Esophagus muscularis mucosa (tissue), 4 donors: ENCODE data around the gene ZNF292. TPM values are rescaled to one million over a fixed set of nuclear protein-coding genes. Genes with fewer than 3 reads are reported as not detected.

Experiments
- DNase-seq: peaks from one replicate; pipeline ENCODE4 v3.0.0-alpha.2; 2017; ENCODE audit errors: extremely low spot score
- H3K27ac ChIP-seq, 4 donors: fragments of 200-600 bp; sonication (generic); replicated peaks in 1 of 4; 1 replicate in 3 of 4; 2 replicates in 1 of 4; pipeline ENCODE4 v1.5.1; 2016 to 2019; ENCODE audit warnings: mild to moderate bottlenecking in 1 of 4
- H3K27me3 ChIP-seq, 4 donors: fragments of 200-600 bp; sonication (generic); one replicate each; pipeline versions ENCODE4 v1.5.1 to v1.6.0; 2016 to 2019
- H3K36me3 ChIP-seq, 4 donors: fragments of 200-600 bp; sonication (generic); one replicate each; pipeline ENCODE4 v1.5.1; 2016 to 2019
- H3K4me1 ChIP-seq, 4 donors: fragments of 200-600 bp; sonication (generic); one replicate each; pipeline ENCODE4 v1.5.1; 2016 to 2019
- H3K4me3 ChIP-seq, 4 donors: fragments of 200-600 bp; sonication (generic); 1 replicate in 2 of 4; 2 replicates in 2 of 4; pipeline ENCODE4 v1.5.1; 2016 to 2019; ENCODE audit warnings: mild to moderate bottlenecking in 4 of 4, moderate library complexity in 1 of 4
- H3K9me3 ChIP-seq, 4 donors: fragments of 200-600 bp; sonication (generic); 1 replicate in 3 of 4; 2 replicates in 1 of 4; pipeline ENCODE4 v1.5.1; 2016 to 2019
- EP300 ChIP-seq: sonication (generic); formaldehyde crosslinking; IDR thresholded peaks from one replicate; pipeline ENCODE4 v1.6.1; 2017; ENCODE audit warnings: antibody characterized with exemption
- POLR2A ChIP-seq: fragments of 450-650 bp; IDR thresholded peaks from one replicate; pipeline ENCODE4 v1.6.1; 2017; ENCODE audit warnings: antibody characterized with exemption, moderate library complexity, mild to moderate bottlenecking, low read depth
- POLR2AphosphoS5 ChIP-seq, 2 donors: sonication (generic); formaldehyde crosslinking; IDR thresholded peaks; one replicate each; pipeline ENCODE4 v1.6.1; 2017; ENCODE audit warnings: antibody characterized with exemption in 2 of 2
- WGBS: methylation state at CpG from one replicate; pipeline ENCODE4 v1.1.5; 2018; 5-methylcytosine and 5-hydroxymethylcytosine counted together
- intact Hi-C: fragments of 100-400 bp; cut with DNase I; formaldehyde crosslinking; loops from one replicate; pipeline ENCODE4 v1.15.1; 2023
- total RNA-seq, 4 donors: library from RNA; depleted of rRNA; stranded (reverse); fragments of >200 nt; gene quantifications; one replicate each; pipeline versions ENCODE4 v1.1.0 to v1.2.1, GENCODE V29; 2016
- TF ChIP-seq, protein P1 (sequence below), 3 experiments: fragments of 200-600 bp in 2 of 3; fragments of 450-650 bp in 1 of 3; sonication (generic) in 2 of 3; IDR thresholded peaks; one replicate each; pipeline ENCODE4 v1.5.1; 2017 to 2019; ENCODE audit warnings: antibody characterized with exemption in 3 of 3, mild to moderate bottlenecking in 2 of 3, moderate library complexity in 1 of 3

ZNF292 gene
- total RNA-seq, 4 donors from 2014 or later, result 28.3 to 44.9 (median 32.2) TPM

DNA sequence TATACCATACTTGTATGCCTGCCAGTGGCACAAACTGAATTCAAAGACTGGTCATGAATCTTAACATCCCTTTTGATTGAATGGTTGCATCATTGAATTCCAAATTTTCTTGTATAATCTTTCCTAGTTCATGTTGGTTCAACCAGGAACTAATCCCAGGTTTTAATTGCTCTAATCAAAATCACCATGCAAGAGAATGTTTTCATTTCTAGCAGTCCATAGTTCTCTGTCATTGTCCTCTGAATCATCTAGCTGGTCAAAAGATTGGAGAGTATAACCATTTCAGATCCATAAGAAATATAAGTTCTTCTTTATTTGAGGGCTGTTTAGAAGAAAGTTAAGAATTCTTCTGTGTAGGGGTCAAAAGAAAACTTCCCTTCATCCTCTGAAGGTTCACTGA, 57.2 kb downstream of the ZNF292 start:
- Histone ChIP-seq H3K27ac (no peak overlapping the region), H3K4me3 (no peak overlapping the region), H3K27me3 (no peaks in the 10 kb centered on the region), H3K36me3 (peaks cover 0 to 13% (median 3%) of the 10 kb centered on the region in 4 donors), H3K9me3 (no peaks in the 10 kb centered on the region), H3K4me1 (peaks cover 16 to 50% (median 38%) of the 10 kb centered on the region in 4 donors)
- TF ChIP-seq, protein P1, sequence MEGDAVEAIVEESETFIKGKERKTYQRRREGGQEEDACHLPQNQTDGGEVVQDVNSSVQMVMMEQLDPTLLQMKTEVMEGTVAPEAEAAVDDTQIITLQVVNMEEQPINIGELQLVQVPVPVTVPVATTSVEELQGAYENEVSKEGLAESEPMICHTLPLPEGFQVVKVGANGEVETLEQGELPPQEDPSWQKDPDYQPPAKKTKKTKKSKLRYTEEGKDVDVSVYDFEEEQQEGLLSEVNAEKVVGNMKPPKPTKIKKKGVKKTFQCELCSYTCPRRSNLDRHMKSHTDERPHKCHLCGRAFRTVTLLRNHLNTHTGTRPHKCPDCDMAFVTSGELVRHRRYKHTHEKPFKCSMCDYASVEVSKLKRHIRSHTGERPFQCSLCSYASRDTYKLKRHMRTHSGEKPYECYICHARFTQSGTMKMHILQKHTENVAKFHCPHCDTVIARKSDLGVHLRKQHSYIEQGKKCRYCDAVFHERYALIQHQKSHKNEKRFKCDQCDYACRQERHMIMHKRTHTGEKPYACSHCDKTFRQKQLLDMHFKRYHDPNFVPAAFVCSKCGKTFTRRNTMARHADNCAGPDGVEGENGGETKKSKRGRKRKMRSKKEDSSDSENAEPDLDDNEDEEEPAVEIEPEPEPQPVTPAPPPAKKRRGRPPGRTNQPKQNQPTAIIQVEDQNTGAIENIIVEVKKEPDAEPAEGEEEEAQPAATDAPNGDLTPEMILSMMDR (IDR thresholded peaks at IDR 0.05), result no peak
- TF ChIP-seq EP300, result no peak
- TF ChIP-seq POLR2A, result no peak
- intact Hi-C loops, result no loop called here
- DNase-seq, result no peak

DNA sequence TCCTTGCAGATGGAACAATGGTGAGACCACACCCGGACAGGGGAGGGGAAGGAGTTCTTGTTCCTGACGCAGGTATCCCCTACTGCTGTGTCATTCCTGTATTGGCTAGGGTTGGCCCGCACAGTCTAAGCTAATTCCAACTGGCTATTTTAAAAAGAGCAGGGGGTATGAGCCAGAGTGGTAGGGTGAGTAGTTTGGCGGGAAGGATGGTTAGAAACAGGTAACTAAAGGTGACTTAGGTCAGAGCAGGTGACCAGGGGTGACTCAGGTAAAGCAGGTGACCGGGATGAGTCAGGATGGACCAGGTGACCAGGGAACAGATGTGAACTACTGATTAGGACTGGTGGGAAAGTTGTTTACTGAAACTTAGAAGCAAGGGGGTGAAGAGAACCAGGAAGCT, 58.0 kb downstream of the ZNF292 start:
- DNase-seq, result no peak
- Histone ChIP-seq H3K27me3 (no peaks in the 10 kb centered on the region), H3K4me1 (peaks cover 10 to 44% (median 31%) of the 10 kb centered on the region in 4 donors), H3K36me3 (peaks cover 0 to 17% (median 3%) of the 10 kb centered on the region in 4 donors), H3K4me3 (no peak overlapping the region), H3K9me3 (no peaks in the 10 kb centered on the region), H3K27ac (no peak overlapping the region)
- WGBS, result 89% methylated on average over 5 of the region's 5 CpGs
- intact Hi-C loops, result no loop called here
- TF ChIP-seq POLR2AphosphoS5 (IDR thresholded peaks at IDR 0.05) (no peak), POLR2A (no peak), EP300 (no peak)
- TF ChIP-seq, protein P1 (IDR thresholded peaks at IDR 0.05), result no peak

DNA sequence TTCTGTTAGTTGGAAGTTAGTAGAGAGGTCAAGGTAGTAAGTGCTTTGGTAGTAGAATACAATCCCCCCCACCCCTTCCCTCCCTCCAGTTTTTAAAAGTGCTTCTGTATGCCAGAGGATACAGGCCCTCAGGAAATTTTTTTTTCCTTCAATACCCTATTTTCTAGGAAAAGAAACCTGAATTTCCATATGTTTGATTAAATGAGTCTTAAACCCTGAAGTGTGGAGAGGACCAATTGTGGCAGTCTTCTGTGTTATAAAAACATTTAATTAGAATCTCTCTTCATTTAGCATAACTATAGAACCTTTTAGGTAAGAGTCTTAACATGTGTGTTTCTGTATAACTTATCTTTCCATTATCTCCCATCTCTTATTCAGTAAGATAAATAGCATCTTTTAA, 59.5 kb downstream of the ZNF292 start:
- H3K4me1 ChIP-seq, result peaks cover 0 to 34% (median 22%) of the 10 kb centered on the region in 4 donors
- H3K9me3 ChIP-seq, result no peaks in the 10 kb centered on the region
- intact Hi-C loops, result no loop called here
- TF ChIP-seq, protein P1 (IDR thresholded peaks at IDR 0.05), result no peak
- TF ChIP-seq POLR2A, result no peak
- no peak for TF ChIP-seq POLR2AphosphoS5 (IDR thresholded peaks at IDR 0.05)
- TF ChIP-seq EP300, result no peak
- DNase-seq, result no peak
- no peak overlapping the region for H3K27ac ChIP-seq
- H3K27me3 ChIP-seq, result no peaks in the 10 kb centered on the region
- no peak overlapping the region for H3K4me3 ChIP-seq
- peaks cover 0 to 18% (median 4%) of the 10 kb centered on the region in 4 donors for H3K36me3 ChIP-seq

- intact Hi-C loops, result no loop called here
- Histone ChIP-seq H3K4me1 (no peaks in the 10 kb centered on the region), H3K27ac (no peak overlapping the region), H3K27me3 (no peaks in the 10 kb centered on the region), H3K9me3 (no peaks in the 10 kb centered on the region), H3K4me3 (no peak overlapping the region), H3K36me3 (peaks cover 8 to 54% (median 32%) of the 10 kb centered on the region in 4 donors)
- WGBS, result 96% methylated on average over 1 of the region's 1 CpG
- no peak for DNase-seq
- TF ChIP-seq POLR2A, result no peak
- TF ChIP-seq POLR2AphosphoS5 (IDR thresholded peaks at IDR 0.05), result no peak
Measured at GRCh38 chr6:87220997-87221396, 65.6 kb downstream of the ZNF292 start.

DNA sequence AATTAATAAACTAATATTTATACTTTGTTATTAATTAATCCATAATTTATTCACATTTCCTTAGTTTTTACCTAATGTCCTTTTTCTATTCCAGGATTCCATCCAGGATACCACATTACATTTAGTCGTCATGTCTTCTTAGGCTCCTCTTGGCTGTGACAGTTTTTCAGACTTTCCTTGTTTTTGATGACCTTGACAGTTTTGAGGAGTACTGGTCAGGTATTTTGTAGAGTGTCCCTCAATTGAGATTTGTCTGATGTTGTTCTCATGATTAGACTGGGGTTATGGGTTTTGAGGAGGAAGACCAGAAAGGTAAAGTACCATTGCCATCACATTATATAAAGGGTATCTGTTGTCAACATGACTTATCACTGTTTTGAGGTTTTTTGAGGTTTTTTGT, 67.3 kb downstream of the ZNF292 start:
- DNase-seq, result no peak
- TF ChIP-seq POLR2AphosphoS5 (IDR thresholded peaks at IDR 0.05), result no peak
- TF ChIP-seq POLR2A, result no peak
- TF ChIP-seq, protein P1 (IDR thresholded peaks at IDR 0.05), result no peak
- no peak for TF ChIP-seq EP300
- H3K36me3 ChIP-seq, result peaks cover 12 to 49% (median 25%) of the 10 kb centered on the region in 4 donors
- 97% methylated on average over 1 of the region's 1 CpG for WGBS
- no peaks in the 10 kb centered on the region for H3K4me1 ChIP-seq
- no peak overlapping the region for H3K27ac ChIP-seq
- no peaks in the 10 kb centered on the region for H3K27me3 ChIP-seq
- H3K9me3 ChIP-seq, result no peaks in the 10 kb centered on the region
- intact Hi-C loops, result no loop called here
- no peak overlapping the region for H3K4me3 ChIP-seq
